ENCODE results near the gene SEPSECS. TPM values are rescaled to one million over a fixed set of nuclear protein-coding genes. Genes with fewer than 3 reads are reported as not detected.

The SEPSECS gene
- total and polyA plus RNA-seq, 9 of the 15 experiments (the other 6 are each of a cell fraction or from before 2014, with no cell fraction given) = 3.9 to 17.2 (median 7.9) TPM

- no peak for TF ChIP-seq REST (IDR thresholded peaks at IDR 0.05; ENCODE audit: borderline replicate concordance)
- TF ChIP-seq REST (CRISPR knock-in tag; IDR thresholded peaks at IDR 0.05; ENCODE audit: low read depth) = peak; percentile 30; the same call in 1 of the 2 replicates
- TF ChIP-seq SMAD1 (IDR thresholded peaks at IDR 0.05; ENCODE audit: low read depth, low read length, partially characterized antibody) = no peak
- TF ChIP-seq EP400 (IDR thresholded peaks at IDR 0.05) = peak; percentile 83
- TF ChIP-seq SIN3A (IDR thresholded peaks at IDR 0.05; ENCODE audit: borderline replicate concordance in 2 of 2, control insufficient read depth in 1 of 2, low read depth in 2 of 2, low read length in 2 of 2) = peak; percentile 34 to 65; a peak in 2 of 4 replicates
- peak; percentile 97 for TF ChIP-seq MTA3 (IDR thresholded peaks at IDR 0.05; ENCODE audit: borderline replicate concordance)
- no peak for TF ChIP-seq ZNF512 (tag; IDR thresholded peaks at IDR 0.05)
- no peak for TF ChIP-seq CAMTA2 (CRISPR knock-in tag; conservative IDR thresholded peaks at IDR 0.05)
- TF ChIP-seq ID3 (CRISPR knock-in tag; IDR thresholded peaks at IDR 0.05) = no peak
- TF ChIP-seq ID3 (tag; IDR thresholded peaks at IDR 0.05) = no peak
- peak in 1 of 2 experiments; percentile 60; a peak in 1 of 4 replicates for TF ChIP-seq TEAD1 (CRISPR knock-in tag; IDR thresholded peaks at IDR 0.05)
- TF ChIP-seq ZNF274 (IDR thresholded peaks at IDR 0.05; ENCODE audit: borderline replicate concordance, low read depth, low read length) = no peak
- no peak for TF ChIP-seq MAFG (tag; conservative IDR thresholded peaks at IDR 0.05)
- peak; percentile 13 for TF ChIP-seq ZFP36 (IDR thresholded peaks at IDR 0.05; ENCODE audit: low read depth, low read length, partially characterized antibody)
- TF ChIP-seq IRF2 (CRISPR knock-in tag; IDR thresholded peaks at IDR 0.05) = no peak
- TF ChIP-seq KAT7 (CRISPR knock-in tag; IDR thresholded peaks at IDR 0.05; ENCODE audit: borderline replicate concordance) = peak; percentile 27; the same call in 1 of the 2 replicates
- TF ChIP-seq CCAR2 (IDR thresholded peaks at IDR 0.05; ENCODE audit: low read depth, low read length) = no peak
Observed at GRCh38 chr4:25159837-25160713, at the start of gene SEPSECS (continued).
